ENCODE measurements around the gene TSPAN17. TPM values are rescaled to one million over a fixed set of nuclear protein-coding genes. Genes with fewer than 3 reads are reported as not detected.

Gene TSPAN17
- total RNA-seq, 1 donor from 2014 or later, result 27.7 TPM

GRCh38 chr5:176704355-176704754, 57.1 kb downstream of the TSPAN17 start:
- Mint-ChIP-seq H3K36me3 (ENCODE audit: low read depth) (no peaks in the 10 kb centered on the region), H3K27me3 (peaks cover 39% of the 10 kb centered on the region), H3K4me3 (no peak overlapping the region), H3K4me1 (no peaks in the 10 kb centered on the region), H3K9me3 (no peaks in the 10 kb centered on the region), H3K27ac (no peak overlapping the region)
- TF ChIP-seq CTCF (IDR thresholded peaks at IDR 0.05), result no peak
- ATAC-seq (ENCODE audit: low read depth) (no peak), DNase-seq (no peak)
- ChIA-PET POLR2A (no interaction called here), CTCF (no interaction called here)
- intact Hi-C loops (cut with micrococcal nuclease), result no loop called here

- no peaks in the 10 kb centered on the region for H3K36me3 Mint-ChIP-seq (ENCODE audit: low read depth)
Observed at GRCh38 chr5:176704817-176705216, 57.5 kb downstream of the TSPAN17 start.

More at GRCh38 chr5:176704817-176705216, 57.5 kb downstream of the TSPAN17 start:
- ChIA-PET CTCF (no interaction called here), POLR2A (no interaction called here)
- intact Hi-C loops (cut with micrococcal nuclease), result no loop called here
- Mint-ChIP-seq H3K4me1 (no peaks in the 10 kb centered on the region), H3K9me3 (no peaks in the 10 kb centered on the region), H3K27me3 (peaks cover 38% of the 10 kb centered on the region), H3K27ac (no peak overlapping the region), H3K4me3 (no peak overlapping the region)
- no peak for TF ChIP-seq CTCF (IDR thresholded peaks at IDR 0.05)
- DNase-seq, result no peak
- no peak for ATAC-seq (ENCODE audit: low read depth)

Other genes with a start within 250 kb of the TSPAN17 start
- 29.5 and 48.9 TPM in 2 replicates for gene CLTB, start 230.9 kb upstream of the TSPAN17 start, total RNA-seq
- gene FAF2, start 199.1 kb upstream of the TSPAN17 start, total RNA-seq, result 35.6 and 39.0 TPM in 2 replicates
- 78.6 and 96.5 TPM in 2 replicates for gene RNF44, start 110.1 kb upstream of the TSPAN17 start, total RNA-seq
- 0.31 and 0.42 TPM in 2 replicates for gene CDHR2, start 98.1 kb upstream of the TSPAN17 start, total RNA-seq
- gene GPRIN1, start 37.3 kb upstream of the TSPAN17 start, total RNA-seq, result 2.8 and 3.2 TPM in 2 replicates
- 0.17 TPM in 1 of 2 replicates, not detected in the other for gene SNCB, start 16.9 kb upstream of the TSPAN17 start, total RNA-seq
- gene EIF4E1B, start 16.8 kb upstream of the TSPAN17 start, total RNA-seq, result not detected in 2 replicates
- gene UNC5A, start 163.1 kb downstream of the TSPAN17 start, total RNA-seq, result not detected in 2 replicates

Measured in activated B cell treated with CpG ODN at 0.5 μM for 24 hours (primary cell).